MCF 10A (cell line): ENCODE data around the gene CRYM. TPM values are rescaled to one million over a fixed set of nuclear protein-coding genes. Genes with fewer than 3 reads are reported as not detected.

Experiments used
- BruUV-seq: library from RNA; stranded (reverse); fragments of 400-500 nt; replicated peaks from 2 replicates; lab custom pipeline; 2021; lab: Mats Ljungman, UMichigan
- CTCF ChIA-PET: fragments of 300-600 bp; sonication (Branson Sonifier 250); formaldehyde crosslinking; extraction: SDS; loops from one replicate; lab custom pipeline; 2021; ENCODE audit warnings: antibody characterized with exemption, inconsistent platforms; lab: Yijun Ruan, JAX
- POLR2A ChIA-PET: fragments of 300-600, 350-650 bp; sonication (Branson Sonifier 250); formaldehyde crosslinking; extraction: SDS; loops from one replicate; lab custom pipeline; 2020; ENCODE audit warnings: antibody characterized with exemption, inconsistent platforms; lab: Yijun Ruan, JAX
- DNase-seq: peaks from one replicate; pipeline ENCODE4 v3.0.0-alpha.2; 2018; ENCODE audit not compliant: unreplicated experiment
- H3K27ac Mint-ChIP-seq: one replicate; pipeline ENCODE4 v1.8.0; 2022; ENCODE audit warnings: mild to moderate bottlenecking, low read depth, mixed read lengths; ENCODE audit not compliant: unreplicated experiment
- H3K27me3 Mint-ChIP-seq: one replicate; pipeline ENCODE4 v1.8.0; 2022; ENCODE audit warnings: mixed read lengths; ENCODE audit not compliant: insufficient read depth, unreplicated experiment
- H3K36me3 Mint-ChIP-seq: one replicate; pipeline ENCODE4 v1.8.0; 2022; ENCODE audit warnings: mild to moderate bottlenecking, moderate library complexity, mixed read lengths; ENCODE audit not compliant: insufficient read depth, unreplicated experiment
- H3K4me1 Mint-ChIP-seq: one replicate; pipeline ENCODE4 v1.8.0; 2022; ENCODE audit warnings: mixed read lengths; ENCODE audit not compliant: insufficient read depth, unreplicated experiment
- H3K4me3 Mint-ChIP-seq: one replicate; pipeline ENCODE4 v1.8.0; 2022; ENCODE audit warnings: mild to moderate bottlenecking, moderate library complexity, mixed read lengths; ENCODE audit not compliant: unreplicated experiment
- H3K9me3 Mint-ChIP-seq: one replicate; pipeline ENCODE4 v1.8.0; 2022; ENCODE audit warnings: mixed read lengths; ENCODE audit not compliant: unreplicated experiment
- intact Hi-C: fragments of 100-400 bp; cut with micrococcal nuclease; formaldehyde crosslinking; loops from 2 replicates; pipeline ENCODE4 v1.14.1; 2022
- total RNA-seq: library from RNA; stranded (reverse); gene quantifications from 2 replicates; pipeline ENCODE4 v1.2.3, GENCODE V29; 2022
- TF ChIP-seq, protein P1 (sequence below): fragments of 200-600 bp; IDR thresholded peaks from one replicate; pipeline ENCODE4 v1.8.0; 2022; ENCODE audit warnings: antibody characterized with exemption, mild to moderate bottlenecking; ENCODE audit not compliant: unreplicated experiment

The CRYM gene
- total RNA-seq, 1 experiment from 2014 or later, result 1.6 TPM

DNA sequence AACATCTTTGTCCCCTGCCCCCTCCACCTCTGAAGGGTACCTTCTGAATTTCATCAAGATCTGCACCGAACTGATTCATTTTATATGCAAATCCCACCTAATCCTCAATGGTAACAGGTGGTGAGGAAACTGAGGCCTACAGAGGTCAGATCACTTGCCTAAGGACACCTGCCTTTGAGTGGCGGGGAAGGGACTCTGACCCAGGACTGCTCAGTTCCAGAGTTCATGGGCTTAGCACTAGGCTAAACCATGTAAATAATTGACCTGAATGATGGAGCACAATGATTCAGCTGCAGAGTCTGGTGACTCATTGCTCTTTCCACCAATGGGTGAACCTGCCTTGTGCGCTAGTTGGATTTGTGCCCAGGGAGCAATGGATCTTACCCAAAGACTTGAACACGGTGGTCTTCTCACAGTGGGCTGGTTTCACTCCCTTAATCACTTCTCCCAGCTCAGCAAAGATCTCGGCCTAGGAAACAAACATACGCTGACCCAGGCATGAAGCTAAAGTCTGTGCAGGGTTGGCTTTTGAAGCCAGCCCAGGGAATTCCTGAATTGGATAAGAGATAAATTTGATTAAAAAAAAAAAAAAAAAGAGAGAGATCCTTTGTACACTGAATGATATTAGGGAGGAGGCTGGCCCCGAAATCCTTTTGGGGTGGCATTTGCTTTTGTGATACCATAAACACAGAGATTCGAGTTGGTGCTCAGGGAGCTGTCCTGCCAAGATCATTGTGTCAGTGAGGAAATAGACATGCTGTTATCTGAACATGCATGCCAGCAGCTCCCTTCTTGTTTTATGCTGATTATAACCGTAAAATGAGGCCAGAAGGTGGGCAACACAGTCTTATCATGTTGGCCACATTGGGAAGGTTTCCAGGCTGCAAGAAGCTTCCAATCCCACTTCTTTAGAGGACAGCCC, 17.0 kb downstream of the CRYM start:
- no peak overlapping the region for H3K27ac Mint-ChIP-seq
- TF ChIP-seq, protein P1, sequence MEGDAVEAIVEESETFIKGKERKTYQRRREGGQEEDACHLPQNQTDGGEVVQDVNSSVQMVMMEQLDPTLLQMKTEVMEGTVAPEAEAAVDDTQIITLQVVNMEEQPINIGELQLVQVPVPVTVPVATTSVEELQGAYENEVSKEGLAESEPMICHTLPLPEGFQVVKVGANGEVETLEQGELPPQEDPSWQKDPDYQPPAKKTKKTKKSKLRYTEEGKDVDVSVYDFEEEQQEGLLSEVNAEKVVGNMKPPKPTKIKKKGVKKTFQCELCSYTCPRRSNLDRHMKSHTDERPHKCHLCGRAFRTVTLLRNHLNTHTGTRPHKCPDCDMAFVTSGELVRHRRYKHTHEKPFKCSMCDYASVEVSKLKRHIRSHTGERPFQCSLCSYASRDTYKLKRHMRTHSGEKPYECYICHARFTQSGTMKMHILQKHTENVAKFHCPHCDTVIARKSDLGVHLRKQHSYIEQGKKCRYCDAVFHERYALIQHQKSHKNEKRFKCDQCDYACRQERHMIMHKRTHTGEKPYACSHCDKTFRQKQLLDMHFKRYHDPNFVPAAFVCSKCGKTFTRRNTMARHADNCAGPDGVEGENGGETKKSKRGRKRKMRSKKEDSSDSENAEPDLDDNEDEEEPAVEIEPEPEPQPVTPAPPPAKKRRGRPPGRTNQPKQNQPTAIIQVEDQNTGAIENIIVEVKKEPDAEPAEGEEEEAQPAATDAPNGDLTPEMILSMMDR, result no peak
- intact Hi-C loops, result no loop called here
- BruUV-seq, result no TSS peak
- peak; percentile 89 for DNase-seq
- peaks cover 19% of the 10 kb centered on the region for H3K27me3 Mint-ChIP-seq
- ChIA-PET POLR2A (no interaction called here), CTCF (interaction anchor here (0.6 to 1.2 kb wide), 6 partner anchors 10 to 1155 kb away, joined by 3 to 4 read pairs (median 3); no protein-coding TSS in a partner anchor)
- H3K4me3 Mint-ChIP-seq, result no peak overlapping the region
- no peaks in the 10 kb centered on the region for H3K9me3 Mint-ChIP-seq
- H3K4me1 Mint-ChIP-seq, result peaks cover 6% of the 10 kb centered on the region
- no peaks in the 10 kb centered on the region for H3K36me3 Mint-ChIP-seq

DNA sequence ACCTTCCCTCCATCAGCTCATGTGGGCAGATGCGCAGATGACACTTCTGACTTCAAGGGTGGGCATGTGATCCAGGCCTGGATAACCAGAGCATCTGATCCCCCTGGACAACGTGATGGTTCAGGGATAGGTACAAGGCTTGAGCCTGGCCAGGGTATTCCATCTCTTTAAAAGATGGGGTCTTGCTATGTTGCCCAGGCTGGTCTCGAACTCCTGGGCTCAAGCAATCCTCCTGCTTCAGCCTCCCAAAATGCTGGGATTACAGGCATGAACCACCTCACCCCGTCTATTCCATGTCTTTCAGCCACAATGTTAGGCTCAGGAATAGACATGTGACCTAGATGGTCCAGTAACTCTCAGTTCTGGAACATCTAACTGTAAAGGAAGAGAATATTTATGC, 20.8 kb downstream of the CRYM start:
- H3K9me3 Mint-ChIP-seq, result no peaks in the 10 kb centered on the region
- no peaks in the 10 kb centered on the region for H3K36me3 Mint-ChIP-seq
- POLR2A ChIA-PET, result interaction anchor here (0.6 kb wide), 1 partner anchor 646 kb away, joined by 3 read pairs; no protein-coding TSS in a partner anchor
- TF ChIP-seq, protein P1, result no peak
- CTCF ChIA-PET, result interaction anchor here (0.7 kb wide), 1 partner anchor 298 kb away, joined by 3 read pairs; no protein-coding TSS in a partner anchor
- intact Hi-C loops, result no loop called here
- H3K27ac Mint-ChIP-seq, result no peak overlapping the region
- peaks cover 6% of the 10 kb centered on the region for H3K4me1 Mint-ChIP-seq
- no TSS peak for BruUV-seq
- H3K27me3 Mint-ChIP-seq, result peaks cover 50% of the 10 kb centered on the region
- DNase-seq, result no peak
- no peak overlapping the region for H3K4me3 Mint-ChIP-seq

DNA sequence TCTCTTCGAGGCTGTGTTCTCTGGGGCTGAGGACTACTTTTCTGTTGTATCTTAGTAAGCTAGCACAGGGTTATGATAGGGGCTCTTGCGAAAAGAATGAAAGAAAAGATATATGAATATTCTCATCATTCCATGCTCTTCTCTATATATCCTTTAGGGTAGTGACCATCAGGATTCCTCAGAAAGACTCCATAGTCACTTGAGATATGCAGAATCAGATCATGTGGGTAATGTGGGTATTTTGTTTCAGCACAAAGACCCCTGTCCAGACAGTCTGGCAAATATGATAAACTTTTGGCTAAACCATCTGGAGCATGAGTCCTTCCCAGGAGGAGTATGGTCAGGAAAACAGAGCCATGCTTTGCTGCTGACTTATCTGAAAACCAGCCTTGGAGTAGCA, 21.5 kb downstream of the CRYM start:
- BruUV-seq, result no TSS peak
- Mint-ChIP-seq H3K27me3 (peaks cover 56% of the 10 kb centered on the region), H3K4me1 (peaks cover 6% of the 10 kb centered on the region), H3K9me3 (no peaks in the 10 kb centered on the region), H3K4me3 (no peak overlapping the region), H3K36me3 (no peaks in the 10 kb centered on the region), H3K27ac (no peak overlapping the region)
- ChIA-PET CTCF (interaction anchor here (0.7 kb wide), 1 partner anchor 55 kb away, joined by 3 read pairs; no protein-coding TSS in a partner anchor), POLR2A (no interaction called here)
- intact Hi-C loops, result no loop called here
- TF ChIP-seq, protein P1, result no peak
- no peak for DNase-seq

DNA sequence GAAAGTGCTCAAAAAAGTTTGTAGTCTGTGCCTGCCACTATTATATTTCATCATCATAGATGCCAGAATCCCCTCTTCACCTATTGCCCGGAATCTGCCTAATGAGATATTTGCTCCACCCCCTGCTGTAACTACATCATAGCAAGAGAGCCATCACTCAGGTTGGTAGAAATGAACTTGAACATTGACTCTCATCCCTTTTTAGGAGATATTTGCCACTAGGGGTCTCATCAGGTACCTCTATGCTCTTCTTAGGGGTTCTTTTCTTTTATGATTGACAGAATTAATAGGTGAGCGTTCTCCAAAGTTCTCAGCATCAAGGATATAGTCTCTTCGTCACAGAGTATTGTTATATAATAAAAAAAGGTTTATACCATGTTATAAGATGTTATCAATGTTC, 24.6 kb downstream of the CRYM start:
- no peak for DNase-seq
- Mint-ChIP-seq H3K27ac (no peak overlapping the region), H3K36me3 (no peaks in the 10 kb centered on the region), H3K27me3 (peaks cover 87% of the 10 kb centered on the region), H3K4me3 (no peak overlapping the region), H3K9me3 (no peaks in the 10 kb centered on the region), H3K4me1 (no peaks in the 10 kb centered on the region)
- ChIA-PET CTCF (no interaction called here), POLR2A (no interaction called here)
- no TSS peak for BruUV-seq
- TF ChIP-seq, protein P1, result no peak
- intact Hi-C loops, result no loop called here
